NOMO-1 treated with dmso at 0.1 percent for 144 hours (cell line): ENCODE data around the gene NFATC3.
"Not testable (repeated sequence)": the region's sequence is repeated elsewhere in the genome, so short reads cannot be mapped to it uniquely, and the experiment has no call there.

Experiments
- DNase-seq: peaks from one replicate; lab custom pipeline; 2025; ENCODE audit not compliant: unreplicated experiment; lab: John Stamatoyannopoulos, UW

The NFATC3 gene

GRCh38 chr16:68088130-68088972 lies 3.2 kb downstream of the NFATC3 start:
- no peak for DNase-seq

GRCh38 chr16:68089067-68089466 lies 3.9 kb downstream of the NFATC3 start:
- no peak for DNase-seq

GRCh38 chr16:68090130-68090529 lies 5.0 kb downstream of the NFATC3 start:
- DNase-seq: no peak

GRCh38 chr16:68090533-68090932 lies 5.4 kb downstream of the NFATC3 start:
- DNase-seq: no peak

- DNase-seq: no peak
Observed at GRCh38 chr16:68091380-68092261, 6.5 kb downstream of the NFATC3 start.

GRCh38 chr16:68092275-68092674 lies 7.1 kb downstream of the NFATC3 start:
- not testable (repeated sequence) for DNase-seq

- DNase-seq: no peak
Observed at GRCh38 chr16:68093816-68094613, 8.8 kb downstream of the NFATC3 start.

GRCh38 chr16:68094614-68094934 lies 9.4 kb downstream of the NFATC3 start:
- DNase-seq: no peak

GRCh38 chr16:68096491-68096890 lies 11.3 kb downstream of the NFATC3 start:
- DNase-seq: no peak

GRCh38 chr16:68097088-68097487 lies 11.9 kb downstream of the NFATC3 start:
- DNase-seq: no peak

GRCh38 chr16:68097895-68098294 lies 12.7 kb downstream of the NFATC3 start:
- DNase-seq: no peak

GRCh38 chr16:68100488-68100887 lies 15.3 kb downstream of the NFATC3 start:
- DNase-seq: no peak

GRCh38 chr16:68105611-68106010 lies 20.4 kb downstream of the NFATC3 start:
- DNase-seq: no peak

GRCh38 chr16:68107230-68107928 lies 22.2 kb downstream of the NFATC3 start:
- not testable (repeated sequence) for DNase-seq

GRCh38 chr16:68109156-68109555 lies 24.0 kb downstream of the NFATC3 start:
- DNase-seq: not testable (repeated sequence)

GRCh38 chr16:68110611-68111010 lies 25.4 kb downstream of the NFATC3 start:
- DNase-seq: not testable (repeated sequence)

- DNase-seq: no peak
Observed at GRCh38 chr16:68111379-68111778, 26.2 kb downstream of the NFATC3 start.

- no peak for DNase-seq
Observed at GRCh38 chr16:68113059-68113761, 28.0 kb downstream of the NFATC3 start.

- DNase-seq: no peak
Observed at GRCh38 chr16:68113765-68114240, 28.6 kb downstream of the NFATC3 start.

- DNase-seq: not testable (repeated sequence)
Observed at GRCh38 chr16:68114939-68115338, 29.8 kb downstream of the NFATC3 start.
